Measurements from ENCODE around the gene PRKCB.

- TF ChIP-seq CTCF (IDR thresholded peaks at IDR 0.05; ENCODE audit: insufficient read depth, low read length, poor library complexity, severe bottlenecking) (no peak), EZH2phosphoT487 (conservative IDR thresholded peaks at IDR 0.05; ENCODE audit: low read length) (no peak)
Measured at GRCh38 chr16:23866621-23867020, 30.8 kb downstream of the PRKCB start.

All from SU-DHL-6 (cell line).